ENCODE results near the gene PXYLP1.

Gene PXYLP1

DNA sequence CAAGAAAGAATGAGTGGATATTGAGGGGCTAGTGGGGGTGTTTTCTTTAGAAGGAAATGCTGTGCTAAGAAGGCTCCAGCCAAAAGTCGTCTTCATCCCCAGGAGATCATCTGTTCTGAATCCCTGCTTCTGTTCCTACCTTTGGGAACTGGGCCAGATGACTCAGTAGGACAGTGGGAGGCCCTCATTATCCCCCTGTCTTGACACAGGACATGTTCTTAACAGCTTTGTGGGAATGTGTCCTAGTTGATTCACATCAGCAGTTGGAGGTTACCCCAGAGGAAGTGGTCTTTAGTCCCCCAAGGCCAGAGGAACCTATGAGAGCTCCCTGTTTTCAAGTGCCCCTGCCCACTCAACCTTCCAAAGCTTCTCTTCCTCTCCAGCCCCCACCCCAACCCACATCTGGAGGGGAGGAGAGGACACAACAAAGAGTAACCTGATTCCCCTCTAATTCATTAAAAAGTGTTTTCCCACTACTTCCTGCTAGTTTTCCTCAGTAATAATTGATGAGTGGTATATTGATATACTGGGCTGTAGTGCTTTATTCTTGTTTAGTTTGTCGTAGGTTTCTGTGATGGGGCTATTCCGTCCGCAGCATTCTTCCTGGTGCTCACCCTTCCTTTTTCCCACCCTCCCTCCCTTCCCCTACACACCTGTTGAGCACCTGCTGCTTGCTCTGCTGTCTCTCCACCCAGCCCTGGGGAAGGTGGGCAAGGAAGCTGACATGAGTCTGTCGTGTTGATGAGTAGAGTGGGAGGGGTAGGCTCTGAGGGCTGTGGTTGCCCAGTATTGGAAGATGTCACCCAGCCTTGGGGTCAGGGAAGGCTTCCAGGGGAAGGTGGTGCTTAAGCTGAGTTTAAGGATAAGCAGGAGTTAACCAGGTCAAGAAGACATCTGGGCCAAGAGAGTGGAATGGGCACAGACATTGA is 9.3 kb downstream of the PXYLP1 start:
- no peak overlapping the region for H4K12ac ChIP-seq (ENCODE audit: low read depth, low read length)
- H3K4me1 ChIP-seq (ENCODE audit: control insufficient read depth in 1 of 2, insufficient read depth in 2 of 2, low read length in 2 of 2), result peaks cover 4 to 7% of the 10 kb centered on the region in 2 experiments
- no CpG with 5 or more reads among the region's 5 CpGs for WGBS (ENCODE audit: extremely low coverage, insufficient coverage, insufficient read length)
- H3K4ac ChIP-seq (ENCODE audit: low read depth, low read length), result no peak overlapping the region
- no peaks in the 10 kb centered on the region for H3K9me3 ChIP-seq (ENCODE audit: insufficient read depth, low read depth, low read length)
- no peak overlapping the region for H3K4me2 ChIP-seq (ENCODE audit: low read length)
- no peak overlapping the region for H3K14ac ChIP-seq (ENCODE audit: low read length)
- H2BK5ac ChIP-seq (ENCODE audit: low read depth, low read length, poor library complexity), result no peak overlapping the region
- no peak overlapping the region for H4K8ac ChIP-seq (ENCODE audit: low read depth, low read length)
- H3K18ac ChIP-seq (ENCODE audit: low read length), result no peak overlapping the region
- H3K27me3 ChIP-seq (ENCODE audit: insufficient read depth, low read length), result no peaks in the 10 kb centered on the region
- no peak overlapping the region for H3K27ac ChIP-seq (ENCODE audit: low read depth, low read length)
- H3K36me3 ChIP-seq (ENCODE audit: control insufficient read depth in 1 of 2, insufficient read depth in 2 of 2, low read length in 2 of 2), result no peaks in the 10 kb centered on the region
- no peaks in the 10 kb centered on the region for H3K79me2 ChIP-seq (ENCODE audit: control insufficient read depth, insufficient read depth, low read length, poor library complexity)
- no peaks in the 10 kb centered on the region for H3K79me1 ChIP-seq (ENCODE audit: low read length)
- no peak overlapping the region for H2BK12ac ChIP-seq (ENCODE audit: low read length)
- no peak overlapping the region for H3K9ac ChIP-seq (ENCODE audit: low read length)
- H3K23ac ChIP-seq (ENCODE audit: low read length), result no peak overlapping the region
- peak; percentile 53 to 76 for DNase-seq
- H3K4me3 ChIP-seq (ENCODE audit: low read depth, low read length), result no peak overlapping the region
- no peak overlapping the region for H2AFZ ChIP-seq (ENCODE audit: insufficient read depth, low read length, poor library complexity)
- H2AK5ac ChIP-seq (ENCODE audit: low read length), result no peak overlapping the region
- no peak overlapping the region for H4K91ac ChIP-seq (ENCODE audit: low read depth, low read length)
- H2BK120ac ChIP-seq (ENCODE audit: insufficient read depth, low read length, poor library complexity), result no peak overlapping the region

DNA sequence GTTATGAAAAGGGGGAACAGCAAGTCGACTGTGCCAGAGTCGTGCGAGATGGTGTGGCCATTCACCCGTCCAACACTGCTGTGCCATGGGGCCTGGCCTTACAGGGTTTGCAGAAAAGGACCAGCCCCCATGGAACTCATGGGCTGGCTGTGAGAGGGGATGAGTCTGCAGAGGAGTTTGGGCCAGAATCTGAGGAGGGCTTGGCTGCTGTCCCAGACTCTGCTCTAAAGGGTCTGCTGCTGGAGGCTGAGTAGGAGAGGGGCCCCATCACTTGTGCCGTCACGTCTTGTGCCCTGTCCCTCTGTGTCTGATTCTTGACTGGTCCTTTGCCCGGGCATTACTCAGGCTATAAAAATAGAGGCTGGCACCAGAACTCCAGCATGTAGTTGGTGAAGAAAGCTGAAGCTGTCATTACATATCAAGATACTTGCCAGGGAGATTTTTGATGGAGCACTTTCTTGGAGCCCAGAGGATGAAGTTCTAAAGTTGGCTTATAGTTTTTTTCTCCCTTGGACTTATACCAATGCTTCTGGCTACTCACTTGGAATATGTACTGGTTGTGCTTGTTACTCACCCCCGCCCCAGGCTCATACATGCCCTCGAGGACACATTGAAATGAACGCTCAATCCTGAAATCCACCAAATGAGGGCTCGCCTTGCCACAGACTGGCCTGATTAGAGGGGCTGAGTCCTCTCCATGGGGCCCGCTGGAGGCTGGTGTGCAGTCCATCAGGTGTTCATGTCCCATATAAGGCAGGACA is 10.2 kb downstream of the PXYLP1 start:
- no CpG with 5 or more reads among the region's 12 CpGs for WGBS (ENCODE audit: extremely low coverage, insufficient coverage, insufficient read length)
- DNase-seq, result peak; percentile 84 to 88
- Histone ChIP-seq H3K23ac (ENCODE audit: low read length) (no peak overlapping the region), H3K4me2 (ENCODE audit: low read length) (no peak overlapping the region), H3K4me1 (ENCODE audit: control insufficient read depth in 1 of 2, insufficient read depth in 2 of 2, low read length in 2 of 2) (peaks cover 4 to 7% of the 10 kb centered on the region in 2 experiments), H3K14ac (ENCODE audit: low read length) (no peak overlapping the region), H3K27me3 (ENCODE audit: insufficient read depth, low read length) (no peaks in the 10 kb centered on the region), H3K36me3 (ENCODE audit: control insufficient read depth in 1 of 2, insufficient read depth in 2 of 2, low read length in 2 of 2) (no peaks in the 10 kb centered on the region), H4K91ac (ENCODE audit: low read depth, low read length) (no peak overlapping the region), H2BK120ac (ENCODE audit: insufficient read depth, low read length, poor library complexity) (no peak overlapping the region), H3K4me3 (ENCODE audit: low read depth, low read length) (no peak overlapping the region), H3K79me2 (ENCODE audit: control insufficient read depth, insufficient read depth, low read length, poor library complexity) (no peaks in the 10 kb centered on the region), H2AK5ac (ENCODE audit: low read length) (no peak overlapping the region), H3K79me1 (ENCODE audit: low read length) (no peaks in the 10 kb centered on the region), H3K27ac (ENCODE audit: low read depth, low read length) (no peak overlapping the region), H3K18ac (ENCODE audit: low read length) (no peak overlapping the region), H3K9me3 (ENCODE audit: insufficient read depth, low read depth, low read length) (no peaks in the 10 kb centered on the region), H2BK5ac (ENCODE audit: low read depth, low read length, poor library complexity) (no peak overlapping the region), H3K4ac (ENCODE audit: low read depth, low read length) (no peak overlapping the region), H2BK12ac (ENCODE audit: low read length) (no peak overlapping the region), H4K12ac (ENCODE audit: low read depth, low read length) (no peak overlapping the region), H2AFZ (ENCODE audit: insufficient read depth, low read length, poor library complexity) (no peak overlapping the region), H3K9ac (ENCODE audit: low read length) (no peak overlapping the region), H4K8ac (ENCODE audit: low read depth, low read length) (no peak overlapping the region)

DNA sequence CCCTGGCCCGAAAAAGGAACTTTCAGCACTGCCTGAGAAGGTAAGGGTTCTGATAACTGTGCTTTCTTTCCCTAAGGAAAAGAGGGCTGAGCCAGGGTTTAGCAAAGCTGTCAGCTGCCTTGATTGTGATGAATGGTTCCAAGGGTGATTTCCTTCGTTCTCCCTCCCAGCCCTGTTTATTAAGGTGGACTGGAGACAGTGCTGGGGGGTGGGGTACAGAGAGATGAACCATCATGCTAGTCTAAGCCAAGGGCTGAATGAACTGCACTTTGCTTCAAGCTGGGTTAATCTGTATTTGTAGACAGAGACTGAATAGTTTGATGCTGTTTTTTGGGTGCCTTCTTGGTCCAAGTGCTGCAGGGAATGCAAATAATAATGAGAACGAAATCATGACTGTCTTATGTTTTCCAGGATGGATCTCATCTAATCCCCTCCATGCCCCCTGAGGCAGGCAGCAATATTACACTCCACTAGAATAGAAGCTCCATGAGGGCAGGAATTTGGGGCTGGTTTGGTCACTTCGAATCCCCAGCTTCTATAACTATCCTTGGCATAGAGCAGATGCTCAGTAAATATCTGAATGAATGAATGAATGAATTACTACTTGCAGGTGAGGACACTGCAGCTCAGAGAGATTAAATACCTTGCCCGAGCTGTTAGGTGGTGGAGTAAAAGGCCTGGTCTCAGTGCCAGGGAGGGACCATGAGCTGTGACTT is 10.9 kb downstream of the PXYLP1 start:
- Histone ChIP-seq H3K27ac (ENCODE audit: low read depth, low read length) (no peak overlapping the region), H3K9ac (ENCODE audit: low read length) (no peak overlapping the region), H3K79me2 (ENCODE audit: control insufficient read depth, insufficient read depth, low read length, poor library complexity) (no peaks in the 10 kb centered on the region), H3K27me3 (ENCODE audit: insufficient read depth, low read length) (no peaks in the 10 kb centered on the region), H2BK120ac (ENCODE audit: insufficient read depth, low read length, poor library complexity) (no peak overlapping the region), H3K36me3 (ENCODE audit: control insufficient read depth in 1 of 2, insufficient read depth in 2 of 2, low read length in 2 of 2) (no peaks in the 10 kb centered on the region), H3K23ac (ENCODE audit: low read length) (no peak overlapping the region), H2BK12ac (ENCODE audit: low read length) (no peak overlapping the region), H3K14ac (ENCODE audit: low read length) (no peak overlapping the region), H3K4me3 (ENCODE audit: low read depth, low read length) (no peak overlapping the region), H3K79me1 (ENCODE audit: low read length) (no peaks in the 10 kb centered on the region), H4K8ac (ENCODE audit: low read depth, low read length) (no peak overlapping the region), H2AFZ (ENCODE audit: insufficient read depth, low read length, poor library complexity) (no peak overlapping the region), H3K18ac (ENCODE audit: low read length) (no peak overlapping the region), H3K4ac (ENCODE audit: low read depth, low read length) (no peak overlapping the region), H2AK5ac (ENCODE audit: low read length) (no peak overlapping the region), H3K4me1 (ENCODE audit: control insufficient read depth in 1 of 2, insufficient read depth in 2 of 2, low read length in 2 of 2) (peaks cover 4 to 7% of the 10 kb centered on the region in 2 experiments), H2BK5ac (ENCODE audit: low read depth, low read length, poor library complexity) (no peak overlapping the region), H4K91ac (ENCODE audit: low read depth, low read length) (no peak overlapping the region), H4K12ac (ENCODE audit: low read depth, low read length) (no peak overlapping the region), H3K9me3 (ENCODE audit: insufficient read depth, low read depth, low read length) (no peaks in the 10 kb centered on the region), H3K4me2 (ENCODE audit: low read length) (no peak overlapping the region)
- no CpG with 5 or more reads among the region's 5 CpGs for WGBS (ENCODE audit: extremely low coverage, insufficient coverage, insufficient read length)
- DNase-seq, result peak in 1 of 2 donors; percentile 9

DNA sequence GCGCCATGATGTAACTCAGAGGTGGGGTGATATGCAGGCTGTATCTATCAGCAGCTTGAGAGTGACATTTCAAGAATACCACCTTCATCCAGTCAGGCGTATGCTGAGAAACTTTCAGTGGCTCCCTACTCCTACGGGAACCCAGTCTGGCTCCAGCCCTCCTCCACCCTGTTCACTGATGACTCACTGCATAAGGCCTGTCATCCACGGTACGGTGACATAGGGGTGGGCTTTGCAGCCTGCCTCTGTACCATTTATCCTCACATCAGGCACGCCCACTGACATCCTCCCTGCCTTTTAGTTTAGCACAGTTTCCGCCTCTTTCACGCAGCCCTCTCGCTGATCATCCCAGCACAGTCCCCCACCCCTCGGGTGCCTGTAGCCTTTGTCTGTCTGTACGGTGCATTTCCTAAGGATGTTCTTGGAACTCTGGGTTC is 11.7 kb downstream of the PXYLP1 start:
- no peak overlapping the region for H4K8ac ChIP-seq (ENCODE audit: low read depth, low read length)

More for the DNA sequence above, 11.7 kb downstream of the PXYLP1 start:
- Histone ChIP-seq H3K79me2 (ENCODE audit: control insufficient read depth, insufficient read depth, low read length, poor library complexity) (no peaks in the 10 kb centered on the region), H3K14ac (ENCODE audit: low read length) (no peak overlapping the region), H3K27me3 (ENCODE audit: insufficient read depth, low read length) (no peaks in the 10 kb centered on the region), H3K36me3 (ENCODE audit: control insufficient read depth in 1 of 2, insufficient read depth in 2 of 2, low read length in 2 of 2) (no peaks in the 10 kb centered on the region), H2BK120ac (ENCODE audit: insufficient read depth, low read length, poor library complexity) (no peak overlapping the region), H3K23ac (ENCODE audit: low read length) (no peak overlapping the region), H3K4ac (ENCODE audit: low read depth, low read length) (no peak overlapping the region), H3K9ac (ENCODE audit: low read length) (no peak overlapping the region), H3K4me1 (ENCODE audit: control insufficient read depth in 1 of 2, insufficient read depth in 2 of 2, low read length in 2 of 2) (peaks cover 4 to 7% of the 10 kb centered on the region in 2 experiments), H3K27ac (ENCODE audit: low read depth, low read length) (no peak overlapping the region), H3K4me3 (ENCODE audit: low read depth, low read length) (no peak overlapping the region), H2BK5ac (ENCODE audit: low read depth, low read length, poor library complexity) (no peak overlapping the region), H2BK12ac (ENCODE audit: low read length) (no peak overlapping the region), H3K4me2 (ENCODE audit: low read length) (no peak overlapping the region), H4K91ac (ENCODE audit: low read depth, low read length) (no peak overlapping the region), H3K9me3 (ENCODE audit: insufficient read depth, low read depth, low read length) (no peaks in the 10 kb centered on the region), H4K12ac (ENCODE audit: low read depth, low read length) (no peak overlapping the region), H2AK5ac (ENCODE audit: low read length) (no peak overlapping the region), H3K18ac (ENCODE audit: low read length) (no peak overlapping the region), H2AFZ (ENCODE audit: insufficient read depth, low read length, poor library complexity) (no peak overlapping the region), H3K79me1 (ENCODE audit: low read length) (no peaks in the 10 kb centered on the region)
- WGBS (ENCODE audit: extremely low coverage, insufficient coverage, insufficient read length), result no CpG with 5 or more reads among the region's 11 CpGs
- DNase-seq, result peak; percentile 90 to 93

Measured in trophoblast cell (in vitro differentiated cells and primary cell).